ENCODE results near the gene DLG2.

The DLG2 gene

DNA sequence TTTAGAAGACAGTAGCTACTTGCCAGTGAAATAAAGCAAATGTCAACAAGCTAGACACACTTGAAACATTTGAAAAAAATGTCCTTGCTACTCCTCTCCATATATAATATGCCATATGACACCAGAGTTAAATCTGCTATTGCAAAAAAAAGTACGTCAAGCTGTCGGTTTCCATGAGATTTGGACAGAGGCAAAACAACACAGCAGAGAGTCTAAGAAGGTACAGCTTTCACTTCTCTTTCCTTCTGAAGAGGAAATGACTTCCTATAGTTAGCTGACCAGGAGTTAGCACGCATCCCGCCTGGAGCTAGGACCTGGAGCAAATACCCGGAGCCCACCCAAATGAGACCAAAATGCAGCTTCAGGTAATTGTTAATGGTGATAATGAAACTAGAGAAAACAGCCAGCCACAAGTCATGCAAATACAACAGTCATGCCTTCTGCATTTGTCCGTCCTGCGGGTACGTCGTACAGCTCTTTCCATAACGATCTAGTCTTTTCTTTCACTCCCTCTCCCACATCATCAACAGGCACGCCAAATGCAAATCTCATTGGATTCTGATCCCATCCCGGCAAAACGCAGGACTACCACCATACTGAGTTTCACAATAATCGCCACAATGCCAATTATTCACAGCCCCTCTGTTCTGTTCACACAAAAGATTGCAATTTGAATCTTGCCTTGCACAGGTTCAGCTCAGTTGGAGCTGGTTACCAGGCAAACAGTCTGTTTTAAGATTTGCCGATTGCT is 1945.9 kb downstream of the DLG2 start:
- H3K27ac ChIP-seq, result no peak overlapping the region
- TF ChIP-seq, protein P1, sequence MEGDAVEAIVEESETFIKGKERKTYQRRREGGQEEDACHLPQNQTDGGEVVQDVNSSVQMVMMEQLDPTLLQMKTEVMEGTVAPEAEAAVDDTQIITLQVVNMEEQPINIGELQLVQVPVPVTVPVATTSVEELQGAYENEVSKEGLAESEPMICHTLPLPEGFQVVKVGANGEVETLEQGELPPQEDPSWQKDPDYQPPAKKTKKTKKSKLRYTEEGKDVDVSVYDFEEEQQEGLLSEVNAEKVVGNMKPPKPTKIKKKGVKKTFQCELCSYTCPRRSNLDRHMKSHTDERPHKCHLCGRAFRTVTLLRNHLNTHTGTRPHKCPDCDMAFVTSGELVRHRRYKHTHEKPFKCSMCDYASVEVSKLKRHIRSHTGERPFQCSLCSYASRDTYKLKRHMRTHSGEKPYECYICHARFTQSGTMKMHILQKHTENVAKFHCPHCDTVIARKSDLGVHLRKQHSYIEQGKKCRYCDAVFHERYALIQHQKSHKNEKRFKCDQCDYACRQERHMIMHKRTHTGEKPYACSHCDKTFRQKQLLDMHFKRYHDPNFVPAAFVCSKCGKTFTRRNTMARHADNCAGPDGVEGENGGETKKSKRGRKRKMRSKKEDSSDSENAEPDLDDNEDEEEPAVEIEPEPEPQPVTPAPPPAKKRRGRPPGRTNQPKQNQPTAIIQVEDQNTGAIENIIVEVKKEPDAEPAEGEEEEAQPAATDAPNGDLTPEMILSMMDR (IDR thresholded peaks at IDR 0.05), result no peak
- TF ChIP-seq ZFX (IDR thresholded peaks at IDR 0.05; ENCODE audit: borderline replicate concordance), result no peak

DNA sequence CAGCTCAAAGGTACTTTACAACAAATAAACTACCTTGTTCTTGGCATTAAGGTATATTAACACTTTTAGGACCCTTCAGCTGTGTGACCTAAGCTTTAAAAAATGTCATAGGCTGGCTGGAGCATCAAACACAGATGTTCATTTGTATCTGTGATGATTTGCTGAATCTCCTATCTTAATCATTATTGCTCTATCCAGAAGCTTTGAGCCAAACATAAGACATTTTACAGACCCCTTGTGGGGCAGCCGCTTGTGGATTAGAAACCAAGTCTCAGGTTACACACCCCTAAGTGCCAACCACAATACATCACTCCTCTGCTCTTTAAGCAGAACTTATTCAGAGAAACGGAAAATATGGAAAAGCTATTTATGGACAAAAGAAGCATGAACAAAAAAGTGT is 1946.8 kb downstream of the DLG2 start:
- no peak overlapping the region for H3K27ac ChIP-seq
- no peak for TF ChIP-seq ZFX (IDR thresholded peaks at IDR 0.05; ENCODE audit: borderline replicate concordance)
- TF ChIP-seq, protein P1 (IDR thresholded peaks at IDR 0.05), result no peak

DNA sequence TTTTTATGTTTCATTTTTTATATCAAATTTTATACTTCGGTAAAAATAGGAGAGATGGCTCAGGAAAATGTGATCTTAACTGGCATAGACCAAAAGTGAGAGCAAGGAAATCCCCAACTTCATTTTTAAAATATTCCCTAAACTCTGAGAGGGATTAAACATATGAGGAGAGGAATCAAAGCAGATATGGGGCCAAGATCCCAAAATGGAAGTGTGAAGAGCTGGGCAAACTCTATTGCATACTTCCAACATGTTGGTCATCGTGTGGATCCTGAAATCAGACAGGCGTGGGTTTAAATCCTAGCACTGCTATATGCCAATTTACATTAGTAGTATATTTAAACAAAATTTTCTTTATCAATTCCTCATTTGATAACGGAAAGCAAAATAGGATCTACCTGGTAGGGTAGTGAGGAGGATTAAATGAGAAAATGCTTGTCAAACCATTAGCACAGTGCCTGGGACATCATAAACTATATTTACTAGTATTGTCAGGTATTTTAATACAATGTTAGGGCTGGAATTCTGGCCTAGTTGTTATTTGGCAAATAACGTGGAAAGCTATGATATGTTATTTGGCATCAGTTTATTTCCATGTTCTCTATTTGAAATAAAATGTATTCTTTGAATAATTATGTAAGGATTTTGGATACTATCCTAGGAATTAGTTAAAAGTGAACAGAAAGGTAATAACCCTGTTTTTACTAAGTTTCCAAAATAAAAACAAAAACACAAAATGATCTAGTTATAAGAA is 1948.1 kb downstream of the DLG2 start:
- no peak overlapping the region for H3K27ac ChIP-seq
- no peak for TF ChIP-seq ZFX (IDR thresholded peaks at IDR 0.05; ENCODE audit: borderline replicate concordance)
- TF ChIP-seq, protein P1 (IDR thresholded peaks at IDR 0.05), result no peak

DNA sequence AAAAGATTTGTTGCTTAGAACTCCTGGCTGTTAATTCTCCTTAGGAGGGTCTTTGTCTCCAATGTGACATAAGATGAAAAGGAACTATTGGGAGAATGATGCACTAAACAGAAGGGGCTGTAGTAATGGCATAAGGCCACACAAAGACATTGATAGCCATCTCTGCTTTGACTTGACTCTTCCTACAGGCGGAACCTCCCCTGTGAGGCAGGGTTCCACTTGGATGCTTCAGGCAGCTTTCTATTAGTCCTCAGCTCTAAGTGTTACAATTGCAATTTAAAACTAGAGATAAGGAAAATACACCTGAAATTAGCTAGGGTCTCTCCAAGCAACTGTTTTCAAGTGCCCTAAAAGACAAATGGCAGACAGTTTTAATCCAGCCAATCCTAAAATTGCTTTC is 1949.4 kb downstream of the DLG2 start:
- no peak overlapping the region for H3K27ac ChIP-seq
- TF ChIP-seq ZFX (IDR thresholded peaks at IDR 0.05; ENCODE audit: borderline replicate concordance), result no peak
- TF ChIP-seq, protein P1 (IDR thresholded peaks at IDR 0.05), result no peak

DNA sequence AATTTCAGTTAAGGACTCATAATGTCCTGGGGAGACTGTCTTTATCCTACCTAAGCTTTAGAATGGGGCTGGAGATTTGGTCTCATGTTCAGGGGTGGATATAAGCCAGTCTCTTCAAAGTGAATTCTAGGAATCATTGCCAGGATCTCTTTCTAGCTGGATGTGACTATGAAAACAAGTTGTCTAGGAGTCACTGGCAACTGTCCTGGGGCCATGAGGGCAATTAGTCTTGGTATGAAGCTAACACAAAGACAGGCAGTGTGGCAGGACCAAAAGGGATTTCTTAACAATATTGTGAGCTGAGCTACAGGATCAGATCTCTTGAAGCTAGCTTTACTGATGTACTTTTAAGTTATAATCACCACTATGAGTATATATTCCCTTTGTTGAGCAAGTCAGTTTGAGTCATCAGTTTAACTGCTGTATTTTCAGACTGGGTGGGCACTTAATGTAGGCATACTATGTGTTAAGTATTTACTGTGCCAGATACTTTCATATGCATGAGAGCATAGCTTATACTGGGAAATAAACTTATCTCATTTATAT is 1951.0 kb downstream of the DLG2 start:
- H3K27ac ChIP-seq, result no peak overlapping the region
- no peak for TF ChIP-seq ZFX (IDR thresholded peaks at IDR 0.05; ENCODE audit: borderline replicate concordance)
- TF ChIP-seq, protein P1 (IDR thresholded peaks at IDR 0.05), result no peak

DNA sequence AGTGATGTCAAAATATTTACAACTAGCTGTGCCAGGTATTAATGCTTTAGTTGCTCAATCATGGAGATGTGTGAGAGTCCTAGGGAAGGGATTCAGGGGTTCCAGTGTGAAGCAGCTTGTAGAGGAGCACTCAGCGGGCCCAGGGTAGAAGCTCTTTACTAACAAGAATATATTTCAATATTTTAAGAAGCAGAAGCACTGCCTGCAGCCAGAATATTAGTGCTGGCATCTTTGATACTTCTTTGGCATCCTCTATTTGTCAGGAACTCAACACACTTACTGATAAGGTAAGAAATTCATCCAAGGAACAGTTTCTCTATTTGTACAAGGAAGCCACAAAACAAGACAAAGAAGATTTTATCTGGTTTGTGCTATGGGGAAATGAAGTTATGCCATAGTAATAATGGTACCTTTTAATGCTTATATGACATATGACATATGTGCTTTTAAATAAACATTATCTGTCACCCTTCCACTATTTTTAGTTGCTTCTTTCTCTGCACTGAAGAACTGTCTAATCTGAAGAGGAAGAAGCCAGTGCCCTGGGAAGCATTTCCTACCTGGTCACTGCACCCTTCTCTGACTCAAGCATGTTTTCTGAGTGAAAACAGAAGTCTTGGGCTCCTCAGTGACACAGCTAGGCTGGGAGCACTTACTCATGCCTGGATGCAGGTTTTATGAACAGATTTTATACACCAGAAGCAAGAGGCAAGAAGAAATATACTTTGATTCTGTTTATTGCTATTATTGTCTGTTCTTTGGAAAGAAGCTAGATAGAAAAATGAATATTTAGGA is 1952.8 kb downstream of the DLG2 start:
- TF ChIP-seq, protein P1 (IDR thresholded peaks at IDR 0.05), result no peak
- no peak for TF ChIP-seq ZFX (IDR thresholded peaks at IDR 0.05; ENCODE audit: borderline replicate concordance)
- no peak overlapping the region for H3K27ac ChIP-seq

All from 22Rv1 (cell line).